ENCODE data around the gene TTC21A. TPM values are rescaled to one million over a fixed set of nuclear protein-coding genes. Genes with fewer than 3 reads are reported as not detected.
A peak's percentile ranks its signal among the peaks of the same experiment; 100 is the strongest.

TTC21A gene
- total and polyA plus RNA-seq, 2 experiments from 2014 or later, result 1.8 to 2.0 TPM

DNA sequence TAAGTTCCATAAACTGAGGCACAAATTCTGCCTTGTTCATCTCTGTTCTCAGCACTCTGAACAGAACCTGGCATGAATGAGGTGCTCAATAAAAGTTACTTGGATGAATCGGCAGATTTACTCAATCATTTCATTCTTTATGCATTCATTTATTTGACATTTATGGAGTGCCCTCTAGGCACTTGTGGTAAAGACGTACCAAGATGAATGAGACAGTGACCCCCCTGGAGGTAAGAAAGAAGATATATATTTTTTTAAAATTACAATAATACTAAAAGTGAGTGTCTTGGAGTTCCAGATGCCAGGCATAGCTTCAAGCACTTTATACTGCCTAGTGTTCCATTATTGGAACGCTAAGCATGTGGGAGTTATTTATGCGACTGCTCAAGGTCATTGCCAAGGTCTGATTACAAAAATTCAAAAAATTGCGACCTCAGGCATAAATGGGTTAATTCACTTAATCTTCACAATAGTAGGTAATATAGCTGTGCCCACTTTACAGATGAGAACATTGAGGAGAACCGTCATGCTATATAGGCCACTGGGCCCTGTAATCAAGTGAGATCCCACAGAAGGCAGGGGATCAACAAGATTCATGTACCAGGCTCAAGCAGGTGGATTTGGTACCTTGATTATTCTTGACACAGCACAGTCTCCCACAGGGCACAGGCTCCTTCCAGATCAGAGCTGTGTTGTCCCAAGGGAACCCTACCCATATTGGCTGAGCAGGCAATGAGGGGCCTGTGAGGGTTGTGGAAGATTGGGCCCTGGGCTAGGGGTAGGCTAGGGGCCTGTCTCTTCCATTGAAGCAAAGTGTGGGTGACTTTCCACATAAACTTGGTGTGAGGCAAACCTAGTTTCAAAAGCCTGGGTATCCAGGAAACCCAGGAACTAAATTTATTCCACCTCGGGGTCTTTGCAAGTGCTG is 74.2 kb downstream of the TTC21A start:
- Histone ChIP-seq H2AFZ (peak overlapping the region; percentile 70), H3K27ac (ENCODE audit: low read depth) (peak overlapping the region; percentile 91; the same call in 1 of the 2 replicates), H3K4me1 (ENCODE audit: insufficient read depth) (peaks cover 44% of the 10 kb centered on the region), H3F3A (replicated peaks; ENCODE audit: low read depth) (peaks cover 9% of the 10 kb centered on the region), H4K20me1 (replicated peaks; ENCODE audit: insufficient read depth) (no peaks in the 10 kb centered on the region), H3K79me2 (replicated peaks; ENCODE audit: insufficient read depth) (no peaks in the 10 kb centered on the region), H3K4me3 (peak overlapping the region; percentile 57), H3K27me3 (ENCODE audit: insufficient read depth) (peaks cover 17% of the 10 kb centered on the region), H3K36me3 (ENCODE audit: insufficient read depth) (no peaks in the 10 kb centered on the region), H3K9me2 (ENCODE audit: insufficient read depth) (peaks cover 4% of the 10 kb centered on the region; the same call in 1 of the 2 replicates), H3K4me2 (peak overlapping the region; percentile 79)
- H3K27ac Mint-ChIP-seq, result peak overlapping the region; percentile 58
- H3K4me3 Mint-ChIP-seq, result peak overlapping the region; percentile 66
- peaks cover 29% of the 10 kb centered on the region for H3K27me3 Mint-ChIP-seq (ENCODE audit: insufficient read depth, low read depth, poor library complexity)
- ATAC-seq (no peak), DNase-seq (ENCODE audit: low spot score) (no peak)
- no peaks in the 10 kb centered on the region; the same call in 2 of the 3 replicates for H3K9me3 Mint-ChIP-seq
- H3K36me3 Mint-ChIP-seq (ENCODE audit: low read depth), result no peaks in the 10 kb centered on the region; the same call in 2 of the 3 replicates
- H3K4me1 Mint-ChIP-seq, result peaks cover 36% of the 10 kb centered on the region
- TF ChIP-seq CTCF (conservative IDR thresholded peaks at IDR 0.05; ENCODE audit: low read depth in 2 of 2), result no peak
- TF ChIP-seq NANOG (IDR thresholded peaks at IDR 0.05; ENCODE audit: borderline replicate concordance), result no peak
- TF ChIP-seq ZNF114 (CRISPR knock-in tag; IDR thresholded peaks at IDR 0.05), result no peak
- no peak for TF ChIP-seq POLR2AphosphoS5 (IDR thresholded peaks at IDR 0.05; ENCODE audit: low read depth)
- no peak for TF ChIP-seq JUNB (IDR thresholded peaks at IDR 0.05; ENCODE audit: unreplicated experiment)
- TF ChIP-seq, protein P1, sequence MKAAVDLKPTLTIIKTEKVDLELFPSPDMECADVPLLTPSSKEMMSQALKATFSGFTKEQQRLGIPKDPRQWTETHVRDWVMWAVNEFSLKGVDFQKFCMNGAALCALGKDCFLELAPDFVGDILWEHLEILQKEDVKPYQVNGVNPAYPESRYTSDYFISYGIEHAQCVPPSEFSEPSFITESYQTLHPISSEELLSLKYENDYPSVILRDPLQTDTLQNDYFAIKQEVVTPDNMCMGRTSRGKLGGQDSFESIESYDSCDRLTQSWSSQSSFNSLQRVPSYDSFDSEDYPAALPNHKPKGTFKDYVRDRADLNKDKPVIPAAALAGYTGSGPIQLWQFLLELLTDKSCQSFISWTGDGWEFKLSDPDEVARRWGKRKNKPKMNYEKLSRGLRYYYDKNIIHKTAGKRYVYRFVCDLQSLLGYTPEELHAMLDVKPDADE (IDR thresholded peaks at IDR 0.05), result no peak
- TF ChIP-seq CREB1 (CRISPR knock-in tag; IDR thresholded peaks at IDR 0.05; ENCODE audit: low read depth), result no peak
- TF ChIP-seq ZNF331 (CRISPR knock-in tag; IDR thresholded peaks at IDR 0.05; ENCODE audit: low read depth), result no peak
- TF ChIP-seq EZH2 (IDR thresholded peaks at IDR 0.05; ENCODE audit: low read depth, unreplicated experiment), result no peak
- TF ChIP-seq, protein P2, sequence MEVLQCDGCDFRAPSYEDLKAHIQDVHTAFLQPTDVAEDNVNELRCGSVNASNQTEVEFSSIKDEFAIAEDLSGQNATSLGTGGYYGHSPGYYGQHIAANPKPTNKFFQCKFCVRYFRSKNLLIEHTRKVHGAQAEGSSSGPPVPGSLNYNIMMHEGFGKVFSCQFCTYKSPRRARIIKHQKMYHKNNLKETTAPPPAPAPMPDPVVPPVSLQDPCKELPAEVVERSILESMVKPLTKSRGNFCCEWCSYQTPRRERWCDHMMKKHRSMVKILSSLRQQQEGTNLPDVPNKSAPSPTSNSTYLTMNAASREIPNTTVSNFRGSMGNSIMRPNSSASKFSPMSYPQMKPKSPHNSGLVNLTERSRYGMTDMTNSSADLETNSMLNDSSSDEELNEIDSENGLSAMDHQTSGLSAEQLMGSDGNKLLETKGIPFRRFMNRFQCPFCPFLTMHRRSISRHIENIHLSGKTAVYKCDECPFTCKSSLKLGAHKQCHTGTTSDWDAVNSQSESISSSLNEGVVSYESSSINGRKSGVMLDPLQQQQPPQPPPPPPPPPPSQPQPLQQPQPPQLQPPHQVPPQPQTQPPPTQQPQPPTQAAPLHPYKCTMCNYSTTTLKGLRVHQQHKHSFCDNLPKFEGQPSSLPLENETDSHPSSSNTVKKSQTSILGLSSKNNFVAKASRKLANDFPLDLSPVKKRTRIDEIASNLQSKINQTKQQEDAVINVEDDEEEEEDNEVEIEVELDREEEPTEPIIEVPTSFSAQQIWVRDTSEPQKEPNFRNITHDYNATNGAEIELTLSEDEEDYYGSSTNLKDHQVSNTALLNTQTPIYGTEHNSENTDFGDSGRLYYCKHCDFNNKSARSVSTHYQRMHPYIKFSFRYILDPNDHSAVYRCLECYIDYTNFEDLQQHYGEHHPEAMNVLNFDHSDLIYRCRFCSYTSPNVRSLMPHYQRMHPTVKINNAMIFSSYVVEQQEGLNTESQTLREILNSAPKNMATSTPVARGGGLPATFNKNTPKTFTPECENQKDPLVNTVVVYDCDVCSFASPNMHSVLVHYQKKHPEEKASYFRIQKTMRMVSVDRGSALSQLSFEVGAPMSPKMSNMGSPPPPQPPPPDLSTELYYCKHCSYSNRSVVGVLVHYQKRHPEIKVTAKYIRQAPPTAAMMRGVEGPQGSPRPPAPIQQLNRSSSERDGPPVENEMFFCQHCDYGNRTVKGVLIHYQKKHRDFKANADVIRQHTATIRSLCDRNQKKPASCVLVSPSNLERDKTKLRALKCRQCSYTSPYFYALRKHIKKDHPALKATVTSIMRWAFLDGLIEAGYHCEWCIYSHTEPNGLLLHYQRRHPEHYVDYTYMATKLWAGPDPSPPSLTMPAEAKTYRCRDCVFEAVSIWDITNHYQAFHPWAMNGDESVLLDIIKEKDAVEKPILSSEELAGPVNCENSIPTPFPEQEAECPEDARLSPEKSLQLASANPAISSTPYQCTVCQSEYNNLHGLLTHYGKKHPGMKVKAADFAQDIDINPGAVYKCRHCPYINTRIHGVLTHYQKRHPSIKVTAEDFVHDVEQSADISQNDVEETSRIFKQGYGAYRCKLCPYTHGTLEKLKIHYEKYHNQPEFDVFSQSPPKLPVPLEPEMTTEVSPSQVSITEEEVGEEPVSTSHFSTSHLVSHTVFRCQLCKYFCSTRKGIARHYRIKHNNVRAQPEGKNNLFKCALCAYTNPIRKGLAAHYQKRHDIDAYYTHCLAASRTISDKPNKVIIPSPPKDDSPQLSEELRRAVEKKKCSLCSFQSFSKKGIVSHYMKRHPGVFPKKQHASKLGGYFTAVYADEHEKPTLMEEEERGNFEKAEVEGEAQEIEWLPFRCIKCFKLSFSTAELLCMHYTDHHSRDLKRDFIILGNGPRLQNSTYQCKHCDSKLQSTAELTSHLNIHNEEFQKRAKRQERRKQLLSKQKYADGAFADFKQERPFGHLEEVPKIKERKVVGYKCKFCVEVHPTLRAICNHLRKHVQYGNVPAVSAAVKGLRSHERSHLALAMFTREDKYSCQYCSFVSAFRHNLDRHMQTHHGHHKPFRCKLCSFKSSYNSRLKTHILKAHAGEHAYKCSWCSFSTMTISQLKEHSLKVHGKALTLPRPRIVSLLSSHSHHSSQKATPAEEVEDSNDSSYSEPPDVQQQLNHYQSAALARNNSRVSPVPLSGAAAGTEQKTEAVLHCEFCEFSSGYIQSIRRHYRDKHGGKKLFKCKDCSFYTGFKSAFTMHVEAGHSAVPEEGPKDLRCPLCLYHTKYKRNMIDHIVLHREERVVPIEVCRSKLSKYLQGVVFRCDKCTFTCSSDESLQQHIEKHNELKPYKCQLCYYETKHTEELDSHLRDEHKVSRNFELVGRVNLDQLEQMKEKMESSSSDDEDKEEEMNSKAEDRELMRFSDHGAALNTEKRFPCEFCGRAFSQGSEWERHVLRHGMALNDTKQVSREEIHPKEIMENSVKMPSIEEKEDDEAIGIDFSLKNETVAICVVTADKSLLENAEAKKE (CRISPR knock-in tag; IDR thresholded peaks at IDR 0.05), result no peak
- TF ChIP-seq, protein P3, sequence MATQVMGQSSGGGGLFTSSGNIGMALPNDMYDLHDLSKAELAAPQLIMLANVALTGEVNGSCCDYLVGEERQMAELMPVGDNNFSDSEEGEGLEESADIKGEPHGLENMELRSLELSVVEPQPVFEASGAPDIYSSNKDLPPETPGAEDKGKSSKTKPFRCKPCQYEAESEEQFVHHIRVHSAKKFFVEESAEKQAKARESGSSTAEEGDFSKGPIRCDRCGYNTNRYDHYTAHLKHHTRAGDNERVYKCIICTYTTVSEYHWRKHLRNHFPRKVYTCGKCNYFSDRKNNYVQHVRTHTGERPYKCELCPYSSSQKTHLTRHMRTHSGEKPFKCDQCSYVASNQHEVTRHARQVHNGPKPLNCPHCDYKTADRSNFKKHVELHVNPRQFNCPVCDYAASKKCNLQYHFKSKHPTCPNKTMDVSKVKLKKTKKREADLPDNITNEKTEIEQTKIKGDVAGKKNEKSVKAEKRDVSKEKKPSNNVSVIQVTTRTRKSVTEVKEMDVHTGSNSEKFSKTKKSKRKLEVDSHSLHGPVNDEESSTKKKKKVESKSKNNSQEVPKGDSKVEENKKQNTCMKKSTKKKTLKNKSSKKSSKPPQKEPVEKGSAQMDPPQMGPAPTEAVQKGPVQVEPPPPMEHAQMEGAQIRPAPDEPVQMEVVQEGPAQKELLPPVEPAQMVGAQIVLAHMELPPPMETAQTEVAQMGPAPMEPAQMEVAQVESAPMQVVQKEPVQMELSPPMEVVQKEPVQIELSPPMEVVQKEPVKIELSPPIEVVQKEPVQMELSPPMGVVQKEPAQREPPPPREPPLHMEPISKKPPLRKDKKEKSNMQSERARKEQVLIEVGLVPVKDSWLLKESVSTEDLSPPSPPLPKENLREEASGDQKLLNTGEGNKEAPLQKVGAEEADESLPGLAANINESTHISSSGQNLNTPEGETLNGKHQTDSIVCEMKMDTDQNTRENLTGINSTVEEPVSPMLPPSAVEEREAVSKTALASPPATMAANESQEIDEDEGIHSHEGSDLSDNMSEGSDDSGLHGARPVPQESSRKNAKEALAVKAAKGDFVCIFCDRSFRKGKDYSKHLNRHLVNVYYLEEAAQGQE (IDR thresholded peaks at IDR 0.05; ENCODE audit: unreplicated experiment), result no peak
- TF ChIP-seq EZH2phosphoT487 (IDR thresholded peaks at IDR 0.05; ENCODE audit: unreplicated experiment), result no peak
- no peak for TF ChIP-seq STAT1 (IDR thresholded peaks at IDR 0.05; ENCODE audit: unreplicated experiment)

Data from GM23338 (cell line).